ENCODE results near the gene KEAP1.

Gene KEAP1

DNA sequence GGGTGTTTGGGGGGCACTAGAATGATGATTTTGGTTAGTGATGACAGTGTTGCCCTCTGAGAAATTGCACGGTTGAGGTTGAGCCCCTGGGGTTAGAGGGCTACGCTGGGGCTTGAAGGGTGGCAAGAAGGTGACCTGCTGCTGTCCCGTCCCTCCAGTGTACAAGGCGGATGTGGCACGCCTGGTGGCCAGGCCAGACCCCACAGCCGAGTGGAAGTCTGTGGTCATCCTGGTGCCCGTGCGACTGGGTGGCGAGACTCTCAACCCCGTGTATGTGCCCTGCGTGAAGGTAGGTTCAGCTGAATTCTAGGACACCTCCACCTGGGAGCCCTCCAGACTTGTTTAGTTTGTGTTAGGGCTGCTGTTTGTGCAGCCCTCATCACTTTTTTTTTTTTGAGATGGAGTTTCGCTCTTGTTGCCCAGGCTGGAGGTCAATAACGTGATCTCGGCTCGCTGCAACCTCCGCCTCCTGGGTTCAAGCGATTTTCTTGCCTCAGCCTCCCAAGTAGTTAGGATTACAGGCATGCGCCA lies 45.7 kb upstream of the KEAP1 start:
- Mint-ChIP-seq H3K4me1 (peaks cover 5% of the 10 kb centered on the region), H3K36me3 (ENCODE audit: low read depth) (peaks cover 57% of the 10 kb centered on the region), H3K4me3 (no peak overlapping the region), H3K27ac (no peak overlapping the region), H3K27me3 (ENCODE audit: low read depth) (no peaks in the 10 kb centered on the region), H3K9me3 (no peaks in the 10 kb centered on the region)
- TF ChIP-seq, protein P1, sequence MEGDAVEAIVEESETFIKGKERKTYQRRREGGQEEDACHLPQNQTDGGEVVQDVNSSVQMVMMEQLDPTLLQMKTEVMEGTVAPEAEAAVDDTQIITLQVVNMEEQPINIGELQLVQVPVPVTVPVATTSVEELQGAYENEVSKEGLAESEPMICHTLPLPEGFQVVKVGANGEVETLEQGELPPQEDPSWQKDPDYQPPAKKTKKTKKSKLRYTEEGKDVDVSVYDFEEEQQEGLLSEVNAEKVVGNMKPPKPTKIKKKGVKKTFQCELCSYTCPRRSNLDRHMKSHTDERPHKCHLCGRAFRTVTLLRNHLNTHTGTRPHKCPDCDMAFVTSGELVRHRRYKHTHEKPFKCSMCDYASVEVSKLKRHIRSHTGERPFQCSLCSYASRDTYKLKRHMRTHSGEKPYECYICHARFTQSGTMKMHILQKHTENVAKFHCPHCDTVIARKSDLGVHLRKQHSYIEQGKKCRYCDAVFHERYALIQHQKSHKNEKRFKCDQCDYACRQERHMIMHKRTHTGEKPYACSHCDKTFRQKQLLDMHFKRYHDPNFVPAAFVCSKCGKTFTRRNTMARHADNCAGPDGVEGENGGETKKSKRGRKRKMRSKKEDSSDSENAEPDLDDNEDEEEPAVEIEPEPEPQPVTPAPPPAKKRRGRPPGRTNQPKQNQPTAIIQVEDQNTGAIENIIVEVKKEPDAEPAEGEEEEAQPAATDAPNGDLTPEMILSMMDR (IDR thresholded peaks at IDR 0.05; ENCODE audit: unreplicated experiment in 3 of 3), result no peak

DNA sequence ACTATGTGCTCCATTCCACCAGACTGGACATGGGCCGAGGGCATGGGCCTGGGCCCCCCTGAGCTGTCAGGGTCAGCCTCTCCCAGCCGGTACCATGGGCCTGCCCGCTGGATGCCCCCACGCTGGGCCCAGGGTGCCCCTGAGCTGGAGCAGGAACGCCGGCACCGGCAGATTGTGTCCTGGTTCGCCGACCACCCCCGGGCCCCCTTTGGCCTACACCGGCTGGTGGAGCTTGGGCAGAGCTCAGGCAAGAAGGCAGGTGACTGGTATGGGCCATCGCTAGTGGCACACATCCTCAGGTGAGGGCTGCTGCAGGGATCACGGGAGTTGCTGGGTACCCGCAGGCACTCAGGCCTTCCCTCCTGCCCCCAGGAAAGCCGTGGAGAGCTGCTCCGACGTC lies 43.7 kb upstream of the KEAP1 start:
- Mint-ChIP-seq H3K4me3 (no peak overlapping the region), H3K27me3 (ENCODE audit: low read depth) (no peaks in the 10 kb centered on the region)

DNA sequence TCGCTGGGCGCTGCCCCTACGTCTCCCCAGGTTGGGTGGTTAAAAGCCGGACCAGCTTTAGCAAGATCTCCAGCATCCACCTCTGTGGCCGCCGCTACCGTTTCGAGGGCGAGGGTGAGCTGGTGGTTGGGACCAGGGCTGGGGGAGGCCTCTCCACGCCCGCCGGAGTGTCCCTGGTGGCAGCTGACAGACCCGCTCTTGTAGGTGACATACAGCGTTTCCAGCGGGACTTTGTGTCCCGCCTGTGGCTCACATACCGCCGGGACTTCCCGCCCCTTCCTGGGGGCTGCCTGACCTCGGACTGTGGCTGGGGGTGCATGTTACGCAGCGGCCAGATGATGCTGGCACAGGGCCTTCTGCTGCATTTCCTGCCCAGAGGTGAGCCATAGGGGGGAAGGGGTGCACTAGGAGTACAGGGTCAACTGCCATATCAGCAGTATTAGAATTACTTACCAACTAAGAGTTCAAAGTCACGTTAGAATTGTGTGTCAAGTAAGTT lies 41.6 kb upstream of the KEAP1 start:
- no peaks in the 10 kb centered on the region for H3K27me3 Mint-ChIP-seq (ENCODE audit: low read depth)
- peaks cover 5% of the 10 kb centered on the region for H3K4me1 Mint-ChIP-seq
- TF ChIP-seq, protein P1 (IDR thresholded peaks at IDR 0.05; ENCODE audit: unreplicated experiment in 3 of 3), result no peak
- H3K27ac Mint-ChIP-seq, result peak overlapping the region; percentile 34 to 76 (median 48)
- peaks cover 19% of the 10 kb centered on the region for H3K36me3 Mint-ChIP-seq (ENCODE audit: low read depth)
- H3K4me3 Mint-ChIP-seq, result peak overlapping the region; percentile 90 to 95 (median 94)
- no peaks in the 10 kb centered on the region for H3K9me3 Mint-ChIP-seq

More for the DNA sequence above, 43.7 kb upstream of the KEAP1 start:
- TF ChIP-seq, protein P1 (IDR thresholded peaks at IDR 0.05; ENCODE audit: unreplicated experiment in 3 of 3), result no peak
- Mint-ChIP-seq H3K9me3 (no peaks in the 10 kb centered on the region), H3K4me1 (peaks cover 5% of the 10 kb centered on the region), H3K36me3 (ENCODE audit: low read depth) (peaks cover 39% of the 10 kb centered on the region), H3K27ac (no peak overlapping the region)

DNA sequence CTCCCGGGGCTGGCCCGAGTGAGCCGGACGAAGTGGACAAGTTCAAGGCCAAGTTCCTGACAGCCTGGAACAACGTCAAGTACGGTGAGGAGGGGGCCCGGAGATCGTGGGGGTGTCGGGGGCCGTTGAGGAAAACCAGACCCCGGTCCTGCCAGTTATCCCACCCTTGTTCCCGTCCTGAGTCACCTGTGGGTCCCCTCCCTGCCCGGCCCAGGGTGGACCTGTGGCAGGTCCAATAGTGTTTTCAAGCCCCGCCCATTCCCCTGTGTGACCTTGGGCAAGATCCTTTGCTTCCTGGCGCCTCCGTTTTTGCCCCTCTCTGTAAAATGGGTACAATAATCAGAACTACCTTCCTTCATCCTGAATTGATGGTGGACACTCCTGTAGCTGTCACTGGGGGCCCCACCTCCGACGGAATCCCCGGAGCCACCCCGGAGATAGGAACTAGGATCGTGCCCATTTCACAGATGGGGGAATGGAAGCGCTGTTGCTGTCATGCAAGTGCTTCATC lies 41.1 kb upstream of the KEAP1 start:
- H3K4me3 Mint-ChIP-seq, result peak overlapping the region; percentile 90 to 95 (median 94)
- peaks cover 15% of the 10 kb centered on the region for H3K36me3 Mint-ChIP-seq (ENCODE audit: low read depth)
- no peaks in the 10 kb centered on the region for H3K27me3 Mint-ChIP-seq (ENCODE audit: low read depth)
- peaks cover 5% of the 10 kb centered on the region for H3K4me1 Mint-ChIP-seq
- H3K9me3 Mint-ChIP-seq, result no peaks in the 10 kb centered on the region
- H3K27ac Mint-ChIP-seq, result peak overlapping the region; percentile 34 to 76 (median 62)
- TF ChIP-seq, protein P1 (IDR thresholded peaks at IDR 0.05; ENCODE audit: unreplicated experiment in 3 of 3), result no peak

DNA sequence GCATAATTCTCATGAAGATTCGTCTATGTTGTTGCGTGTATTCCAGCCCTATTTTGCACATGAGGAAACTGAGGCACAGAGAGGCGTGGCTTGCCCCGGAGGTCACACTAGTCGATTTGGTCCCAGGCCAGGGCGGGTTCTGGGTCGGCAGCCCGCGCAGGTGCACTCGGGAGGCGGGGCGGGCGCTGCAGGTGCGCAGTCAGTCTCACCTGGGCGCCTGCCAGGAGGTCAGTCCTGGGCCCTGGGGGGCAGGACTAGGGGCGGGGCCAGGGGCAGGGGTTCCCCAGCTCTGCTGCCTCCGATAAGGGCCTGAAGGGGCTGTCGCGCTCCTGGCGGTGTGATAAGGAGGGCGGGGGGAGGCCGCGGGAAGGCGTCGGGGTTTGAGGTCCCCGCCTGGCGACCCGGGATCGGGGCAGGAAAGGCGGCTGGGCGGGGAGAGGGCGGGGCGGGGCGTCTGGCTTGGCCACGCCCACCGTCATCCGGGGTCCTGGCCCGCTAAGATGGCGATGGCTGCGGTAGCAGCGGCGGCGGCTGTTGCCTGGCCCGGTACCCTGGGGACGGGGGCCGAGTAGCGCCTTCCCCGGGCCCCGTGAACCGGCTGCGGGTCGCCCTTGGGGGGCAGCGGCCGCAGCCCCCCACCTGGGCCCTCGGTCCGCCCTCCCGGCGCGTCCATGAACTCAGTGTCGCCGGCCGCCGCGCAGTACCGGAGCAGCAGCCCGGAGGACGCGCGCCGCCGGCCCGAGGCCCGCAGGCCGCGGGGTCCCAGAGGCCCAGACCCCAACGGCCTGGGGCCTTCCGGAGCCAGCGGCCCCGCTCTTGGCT lies 40.5 kb upstream of the KEAP1 start, which contains the start of gene ATG4D:
ATG4D (plus strand) TSS at position 485 of the 822 bp plus-strand sequence; CDS start at position 672, 187 bp downstream.
- TF ChIP-seq, protein P1 (IDR thresholded peaks at IDR 0.05; ENCODE audit: unreplicated experiment in 3 of 3), result no peak
- H3K4me3 Mint-ChIP-seq, result peak within 1 kb of the TSS; percentile 90 to 95 (median 94)
- H3K27ac Mint-ChIP-seq, result peak within 1 kb of the TSS; percentile 35 to 76 (median 68)
- H3K36me3 Mint-ChIP-seq (ENCODE audit: low read depth), result peaks cover 9% of the 10 kb centered on the region
- H3K4me1 Mint-ChIP-seq, result peaks cover 5% of the 10 kb centered on the region
- H3K27me3 Mint-ChIP-seq (ENCODE audit: low read depth), result no peaks in the 10 kb centered on the region
- H3K9me3 Mint-ChIP-seq, result no peaks in the 10 kb centered on the region

All from nephron (organoid).